WTC11 (cell line): ENCODE results near the gene BBOF1. TPM values are rescaled to one million over a fixed set of nuclear protein-coding genes. Genes with fewer than 3 reads are reported as not detected.

ENCODE experiments used
- ATAC-seq: fragments of 200-7000 bp; cut with Tn5 transposase; 2 replicates; pipeline ENCODE4 v1.10.0; 2021; ENCODE audit warnings: mild to moderate bottlenecking, moderate library complexity
- CTCF ChIA-PET: fragments of 300-600 bp; sonication (Branson Sonifier 250); formaldehyde crosslinking; loops from one replicate; lab custom pipeline; 2021; ENCODE audit warnings: antibody characterized with exemption; lab: Charles Lee
- POLR2A ChIA-PET: fragments of 350-600 bp; sonication (Branson Sonifier 250); formaldehyde crosslinking; loops from one replicate; lab custom pipeline; 2021; ENCODE audit warnings: antibody characterized with exemption; lab: Charles Lee
- DNase-seq: peaks from one replicate; pipeline ENCODE4 v3.0.0; 2021; ENCODE audit warnings: low spot score
- H3K27ac Mint-ChIP-seq: 2 replicates; pipeline ENCODE4 v1.8.0; 2021; ENCODE audit warnings: mixed read lengths
- H3K27me3 Mint-ChIP-seq: 2 replicates; pipeline ENCODE4 v1.8.0; 2021; ENCODE audit warnings: low read depth, mild to moderate bottlenecking, moderate library complexity, mixed read lengths
- H3K36me3 Mint-ChIP-seq: 2 replicates; pipeline ENCODE4 v1.8.0; 2021; ENCODE audit warnings: mixed read lengths
- H3K4me1 Mint-ChIP-seq: 2 replicates; pipeline ENCODE4 v1.8.0; 2022; ENCODE audit warnings: mixed read lengths
- H3K4me3 Mint-ChIP-seq: 2 replicates; pipeline ENCODE4 v1.8.0; 2021; ENCODE audit warnings: mild to moderate bottlenecking, moderate library complexity, mixed read lengths
- H3K9me3 Mint-ChIP-seq: 2 replicates; pipeline ENCODE4 v1.8.0; 2021; ENCODE audit warnings: mixed read lengths
- AFF4 ChIP-seq: sonication (generic); formaldehyde crosslinking; IDR thresholded peaks from 2 replicates; pipeline ENCODE4 v1.8.1; 2023; ENCODE audit warnings: mild to moderate bottlenecking, missing genetic modification reagents, borderline replicate concordance
- ATF1 ChIP-seq: sonication (generic); formaldehyde crosslinking; IDR thresholded peaks from 2 replicates; pipeline ENCODE4 v1.8.1; 2023; ENCODE audit warnings: mild to moderate bottlenecking, moderate library complexity, missing genetic modification reagents
- ATF6 ChIP-seq: sonication (generic); formaldehyde crosslinking; IDR thresholded peaks from 2 replicates; pipeline ENCODE4 v1.8.1; 2023; ENCODE audit warnings: mild to moderate bottlenecking, missing genetic modification reagents
- CBFB ChIP-seq: sonication (generic); formaldehyde crosslinking; IDR thresholded peaks from 2 replicates; pipeline ENCODE4 v1.8.1; 2022; ENCODE audit warnings: mild to moderate bottlenecking, low read depth, missing genetic modification reagents
- GABPB1 ChIP-seq: sonication (generic); formaldehyde crosslinking; IDR thresholded peaks from 2 replicates; pipeline ENCODE4 v1.8.1; 2023; ENCODE audit warnings: mild to moderate bottlenecking, missing genetic modification reagents
- KAT7 ChIP-seq: sonication (generic); formaldehyde crosslinking; IDR thresholded peaks from 2 replicates; pipeline ENCODE4 v1.8.1; 2023; ENCODE audit warnings: missing genetic modification reagents, mild to moderate bottlenecking, borderline replicate concordance
- NFE2L1 ChIP-seq: sonication (generic); formaldehyde crosslinking; IDR thresholded peaks from 2 replicates; pipeline ENCODE4 v1.8.1; 2023; ENCODE audit warnings: missing genetic modification reagents
- NR1H2 ChIP-seq: sonication (generic); formaldehyde crosslinking; IDR thresholded peaks from 2 replicates; pipeline ENCODE4 v1.9.0; 2021; ENCODE audit warnings: mild to moderate bottlenecking, moderate library complexity, missing genetic modification reagents
- NR2C2 ChIP-seq: sonication (generic); formaldehyde crosslinking; IDR thresholded peaks from 2 replicates; pipeline ENCODE4 v1.8.0; 2022; ENCODE audit warnings: mild to moderate bottlenecking, missing genetic modification reagents
- SOX15 ChIP-seq: fragments of 250-450 bp; sonication (Bioruptor Pico); IDR thresholded peaks from 2 replicates; pipeline ENCODE4 v1.9.0; 2021; ENCODE audit warnings: mild to moderate bottlenecking
- ZBTB21 ChIP-seq: sonication (generic); formaldehyde crosslinking; IDR thresholded peaks from 2 replicates; pipeline ENCODE4 v1.8.1; 2023; ENCODE audit warnings: mild to moderate bottlenecking, missing genetic modification reagents, borderline replicate concordance
- ZNF138 ChIP-seq: sonication (generic); formaldehyde crosslinking; conservative IDR thresholded peaks from 2 replicates; pipeline ENCODE4 v1.8.1; 2022; ENCODE audit warnings: mild to moderate bottlenecking, moderate library complexity, missing genetic modification reagents
- ZNF219 ChIP-seq: sonication (generic); formaldehyde crosslinking; IDR thresholded peaks from 2 replicates; pipeline ENCODE4 v1.8.0; 2023; ENCODE audit warnings: missing genetic modification reagents, mild to moderate bottlenecking, borderline replicate concordance
- ZNF416 ChIP-seq: fragments of 250-450 bp; sonication (Bioruptor Pico); IDR thresholded peaks from 2 replicates; pipeline ENCODE4 v1.9.0; 2021; ENCODE audit warnings: mild to moderate bottlenecking, inconsistent platforms
- total RNA-seq: library from RNA; stranded (reverse); gene quantifications from 3 replicates; pipeline ENCODE4 v1.2.3, GENCODE V29; 2021
- TF ChIP-seq, protein P1 (sequence below): fragments of 250-450 bp; sonication (Bioruptor Pico); conservative IDR thresholded peaks from 2 replicates; pipeline ENCODE4 v1.9.0; 2021; ENCODE audit warnings: mild to moderate bottlenecking

The BBOF1 gene
- total RNA-seq, 1 experiment from 2014 or later = 0.98 TPM

DNA sequence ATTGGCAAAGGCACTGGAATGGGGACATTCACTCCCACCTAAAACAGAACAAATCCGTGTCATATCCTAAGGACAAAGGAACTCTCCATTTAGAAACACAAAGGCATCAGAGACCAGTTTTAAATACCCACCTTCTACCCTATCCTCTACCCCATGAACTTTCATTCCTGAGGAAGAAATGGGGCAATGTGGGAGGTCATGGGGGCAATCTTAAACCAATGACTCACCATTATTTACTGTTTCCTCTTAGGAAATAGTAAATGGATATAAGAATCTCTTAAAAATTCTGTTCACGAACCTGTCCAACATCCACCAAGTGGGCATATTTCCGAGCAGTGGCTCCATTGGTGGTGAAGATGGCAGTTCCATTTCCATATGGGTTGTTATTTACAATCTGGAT lies 45.7 kb downstream of the BBOF1 start:
- ATAC-seq = no peak
- POLR2A ChIA-PET = no interaction called here
- Mint-ChIP-seq H3K27me3 (no peaks in the 10 kb centered on the region), H3K4me1 (no peaks in the 10 kb centered on the region), H3K27ac (no peak overlapping the region), H3K4me3 (no peak overlapping the region), H3K36me3 (peaks cover 25% of the 10 kb centered on the region), H3K9me3 (no peaks in the 10 kb centered on the region)
- no peak for DNase-seq
- no peak for TF ChIP-seq KAT7
- CTCF ChIA-PET = no interaction called here

DNA sequence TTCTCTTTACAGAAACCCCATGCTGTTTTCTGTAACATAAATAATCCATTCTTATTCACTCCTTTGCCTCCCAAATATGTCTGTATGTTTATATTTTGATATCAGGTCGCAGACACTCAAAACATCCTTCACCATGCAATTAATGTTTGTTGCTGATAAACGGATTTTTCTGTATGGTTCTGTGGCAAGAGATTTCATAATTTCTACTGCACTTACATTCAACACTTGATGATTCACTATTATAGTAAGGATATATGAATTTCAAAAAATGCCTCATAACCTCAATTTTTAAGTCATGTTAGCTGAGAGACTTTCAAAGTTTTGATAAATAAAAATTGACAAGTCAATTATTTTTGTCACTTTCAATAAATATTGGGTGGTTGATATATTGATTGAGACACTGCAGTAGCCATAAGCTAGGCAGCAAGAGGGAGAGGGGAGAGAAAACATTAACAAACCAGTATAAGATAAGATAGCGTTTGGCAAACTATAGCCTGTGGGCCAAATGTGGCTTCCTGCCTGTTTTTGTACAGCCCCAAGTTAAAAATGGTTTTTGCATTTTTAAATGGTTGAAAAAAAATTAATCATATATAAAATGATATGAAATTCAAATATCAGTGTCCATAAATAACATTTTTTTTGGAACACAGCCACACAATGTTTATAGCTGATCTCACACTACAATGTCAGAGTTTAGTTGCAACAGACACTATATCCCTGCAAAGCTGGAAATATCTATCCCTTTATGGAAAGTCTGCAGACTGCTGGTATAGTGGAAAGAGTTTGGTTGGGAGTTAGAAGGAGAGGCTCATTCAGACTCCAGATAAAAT lies 46.8 kb downstream of the BBOF1 start:
- CTCF ChIA-PET = interaction anchor here (1.3 kb wide), 1 partner anchor 18 kb away, joined by 4 read pairs; no protein-coding TSS in a partner anchor

More for the DNA sequence above, 46.8 kb downstream of the BBOF1 start:
- Mint-ChIP-seq H3K9me3 (no peaks in the 10 kb centered on the region), H3K4me1 (no peaks in the 10 kb centered on the region), H3K27ac (no peak overlapping the region), H3K4me3 (no peak overlapping the region), H3K27me3 (no peaks in the 10 kb centered on the region), H3K36me3 (peaks cover 24% of the 10 kb centered on the region)
- DNase-seq (no peak), ATAC-seq (no peak)
- POLR2A ChIA-PET = no interaction called here
- TF ChIP-seq NR1H2 (CRISPR knock-in tag) (no peak), NR2C2 (CRISPR knock-in tag) (no peak), ATF1 (CRISPR knock-in tag) (no peak), GABPB1 (CRISPR knock-in tag) (no peak), AFF4 (CRISPR knock-in tag) (no peak), ATF6 (CRISPR knock-in tag) (no peak), ZBTB21 (no peak), ZNF138 (CRISPR knock-in tag) (no peak), SOX15 (CRISPR knock-in tag) (no peak), ZNF416 (no peak), ZNF219 (no peak), NFE2L1 (no peak), CBFB (CRISPR knock-in tag) (no peak)
- TF ChIP-seq, protein P1, sequence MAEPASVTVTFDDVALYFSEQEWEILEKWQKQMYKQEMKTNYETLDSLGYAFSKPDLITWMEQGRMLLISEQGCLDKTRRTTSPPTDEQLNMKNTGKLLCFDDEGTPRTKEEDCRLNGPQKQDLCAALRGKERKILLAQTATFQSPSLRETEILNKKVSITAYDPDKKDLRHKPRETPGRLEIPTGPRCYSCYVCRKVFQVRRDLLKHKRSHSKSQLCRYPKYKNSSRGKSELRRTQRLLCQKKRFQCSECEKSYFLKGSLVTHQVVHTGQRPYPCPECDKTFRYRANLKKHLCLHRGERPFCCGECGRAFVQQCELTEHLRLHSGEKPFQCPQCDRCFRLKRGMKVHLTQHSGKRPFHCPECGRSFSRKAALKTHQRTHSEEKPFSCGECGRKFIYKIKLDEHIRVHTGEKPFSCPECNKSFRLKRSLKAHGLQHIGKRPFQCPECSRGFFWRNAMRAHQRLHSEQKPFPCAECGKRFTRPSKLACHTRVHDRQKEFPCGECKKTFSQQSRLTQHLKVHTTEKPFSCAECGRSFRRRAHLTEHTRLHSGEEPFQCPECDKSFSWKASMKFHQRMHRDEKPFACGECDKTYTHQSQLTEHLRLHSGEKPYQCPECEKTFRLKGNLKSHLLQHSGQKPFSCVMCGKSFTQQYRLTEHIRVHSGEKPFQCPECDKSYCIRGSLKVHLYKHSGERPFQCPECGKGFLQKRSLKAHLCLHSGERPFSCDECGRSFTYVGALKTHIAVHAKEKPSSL (CRISPR knock-in tag) = no peak
